ENCODE results near the gene CTSE.
"Not testable (repeated sequence)": the region's sequence is repeated elsewhere in the genome, so short reads cannot be mapped to it uniquely, and the experiment has no call there.

Gene CTSE

DNA sequence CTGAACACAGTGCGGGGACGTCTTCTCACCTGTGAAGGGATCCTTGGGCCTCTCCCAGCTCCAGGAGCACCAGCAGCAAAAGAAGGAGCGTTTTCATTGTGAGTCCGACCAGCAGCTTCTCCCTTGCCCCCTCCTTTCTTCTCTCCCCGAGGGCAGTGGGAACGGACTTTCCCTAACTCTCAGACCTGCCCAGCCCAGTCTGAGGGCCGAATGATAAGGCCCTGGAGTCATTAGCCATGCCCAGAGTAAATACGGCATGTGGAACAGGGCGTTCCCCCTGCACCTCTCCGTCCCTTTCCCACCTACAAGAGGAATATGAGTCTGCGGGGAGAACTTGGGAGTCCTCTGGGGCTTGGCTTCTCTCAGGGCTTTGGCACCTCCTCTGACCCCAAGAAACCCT is at the start of gene CTSE:
Gene CTSE, minus strand, starts transcription at position 201 of the 400 bp plus-strand sequence. Its CDS starts 104 bp downstream, at position 97.
- DNase-seq, result no peak

DNA sequence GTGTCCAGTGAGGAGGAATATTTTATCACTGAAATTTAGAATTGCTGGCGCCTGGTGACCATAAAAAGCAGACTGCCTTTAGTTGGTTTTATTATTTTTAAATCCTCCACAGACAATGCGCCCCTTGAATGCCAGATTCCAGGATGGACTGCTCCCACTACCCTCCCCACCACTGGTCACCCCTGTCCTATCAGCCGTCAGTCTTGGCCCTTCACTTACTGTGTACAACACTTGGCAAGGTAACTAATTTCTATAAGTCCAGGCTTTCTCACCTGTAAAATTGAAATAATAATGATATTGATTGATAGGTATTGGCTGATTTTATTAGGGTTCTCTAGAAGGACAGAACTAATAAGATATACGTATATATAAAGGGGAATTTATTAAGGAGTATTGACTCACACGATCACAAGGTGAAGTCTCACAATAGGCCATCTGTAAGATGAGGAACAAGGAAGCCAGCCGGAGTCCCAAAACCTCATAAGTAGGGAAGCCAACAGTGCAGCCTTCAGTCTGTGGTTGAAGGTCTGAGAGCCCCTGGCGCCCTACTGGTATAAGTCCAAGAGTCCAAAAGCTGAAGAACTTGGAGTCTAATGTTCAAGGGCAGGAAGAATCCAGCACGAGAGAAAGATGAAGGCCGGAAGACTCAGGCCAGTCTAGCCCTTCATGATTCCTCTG is 47.1 kb upstream of the CTSE start:
- no peak for DNase-seq

DNA sequence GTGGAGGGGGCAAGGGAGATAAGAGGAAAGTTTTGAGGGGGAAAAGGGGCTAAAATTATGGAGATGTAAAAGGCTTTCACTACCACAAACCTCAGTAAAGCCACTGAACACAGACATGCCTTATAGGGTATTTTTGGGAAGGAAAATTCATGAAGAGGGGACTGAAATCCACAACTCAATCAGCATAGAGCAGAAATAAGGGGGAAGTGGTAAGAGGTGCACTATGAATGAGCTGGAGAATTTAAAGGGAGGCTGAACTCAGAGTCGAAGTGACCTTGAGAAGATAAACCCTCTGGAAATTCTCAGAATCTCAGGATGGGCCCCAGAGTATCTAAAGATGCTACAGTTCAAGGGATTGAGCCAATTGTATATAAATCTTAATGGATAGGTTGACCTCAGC is 44.6 kb upstream of the CTSE start:
- DNase-seq, result no peak

DNA sequence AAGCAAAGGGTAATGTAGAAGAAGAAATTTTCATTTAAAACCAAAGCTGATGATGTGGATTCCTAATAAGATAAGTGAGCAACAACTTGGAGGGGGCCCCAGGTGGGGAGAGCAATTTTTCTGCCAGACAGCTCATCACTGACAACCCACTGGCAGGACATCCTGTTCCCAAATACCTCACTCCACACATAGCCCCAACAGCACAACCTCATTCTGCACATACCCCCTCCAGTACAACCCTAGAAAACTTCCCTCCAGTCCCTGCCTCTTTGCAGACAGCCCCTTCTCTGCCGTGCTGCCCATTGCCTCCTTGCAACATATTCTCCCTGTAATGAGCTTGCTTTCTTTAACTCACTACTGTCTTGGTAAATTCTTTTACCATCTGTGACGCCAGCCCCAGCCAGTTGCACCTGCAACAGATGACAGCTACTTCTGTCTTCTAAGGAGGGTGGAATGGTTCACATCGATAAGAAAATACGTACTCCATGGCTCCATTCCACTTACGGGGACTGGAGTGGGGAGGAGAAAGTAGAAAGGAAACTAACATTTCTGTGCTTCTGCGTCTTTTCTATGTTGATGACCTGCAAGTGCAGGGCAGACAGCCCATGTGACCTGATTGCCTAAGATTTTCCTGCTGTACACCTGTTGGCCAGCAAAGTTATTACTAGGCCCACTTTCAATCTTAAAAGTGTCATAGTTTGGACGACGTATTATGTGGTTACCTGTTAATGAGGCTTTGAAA is 44.0 kb upstream of the CTSE start:
- no peak for DNase-seq

DNA sequence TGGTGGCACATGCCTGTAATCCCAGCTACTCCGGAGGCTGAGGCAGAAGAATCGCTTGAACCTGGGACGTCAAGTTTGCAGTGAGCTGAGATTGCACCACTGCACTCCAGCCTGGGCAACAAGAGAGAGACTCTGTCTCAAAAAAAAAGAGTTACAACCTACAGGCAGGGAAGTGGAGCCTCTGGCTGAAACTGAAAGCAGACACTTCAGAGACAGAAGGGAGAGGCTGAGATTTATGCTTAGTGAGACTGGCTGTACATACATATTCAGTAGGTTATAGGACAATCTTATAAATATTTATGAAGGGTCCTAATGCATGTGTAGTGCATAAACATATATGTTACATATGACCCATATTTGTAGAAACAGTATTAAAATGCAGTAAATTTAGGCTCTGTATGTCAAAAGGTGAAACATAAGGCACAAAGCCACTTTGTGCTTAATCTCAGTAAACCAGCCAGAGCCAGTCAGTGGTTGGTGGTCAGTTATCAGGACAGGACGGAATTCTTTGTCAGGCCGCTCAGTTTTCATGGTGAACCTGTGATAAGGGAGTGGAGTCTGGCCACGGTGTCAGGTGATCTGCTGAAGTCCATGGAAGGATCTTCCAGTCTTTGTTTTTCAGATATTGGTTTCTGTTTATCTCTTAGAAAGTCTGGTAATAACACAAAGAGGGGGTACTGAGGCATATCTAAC is 42.9 kb upstream of the CTSE start:
- DNase-seq, result no peak

DNA sequence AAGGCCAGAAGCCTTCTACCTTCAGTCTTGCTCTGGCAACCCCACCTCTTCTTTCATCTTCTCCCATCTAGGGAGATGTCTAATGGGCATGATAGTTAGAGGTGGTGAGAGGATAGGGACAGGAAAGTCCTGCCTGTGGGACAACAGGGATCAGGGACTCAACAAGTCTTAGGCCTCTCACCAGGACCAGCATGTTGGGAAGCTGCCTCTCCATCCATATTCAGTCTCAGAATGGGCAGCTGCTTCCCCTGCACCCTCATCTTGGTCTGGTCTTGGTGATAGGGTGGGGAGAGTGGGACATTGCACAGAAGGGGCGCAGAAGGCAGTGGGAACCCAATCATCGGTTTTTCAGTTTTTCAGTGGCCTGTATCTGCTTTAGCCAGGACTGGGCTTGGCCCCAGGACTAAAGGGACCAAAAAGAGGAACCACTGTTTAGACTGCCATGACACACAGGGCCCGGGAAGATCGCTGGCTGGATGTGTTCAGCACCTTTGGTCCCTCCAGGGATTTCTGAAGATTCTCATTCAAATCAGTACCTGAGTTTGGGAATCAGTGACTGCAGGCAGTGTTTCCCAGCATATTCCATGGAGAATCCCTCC is 42.0 kb upstream of the CTSE start:
- DNase-seq, result no peak

DNA sequence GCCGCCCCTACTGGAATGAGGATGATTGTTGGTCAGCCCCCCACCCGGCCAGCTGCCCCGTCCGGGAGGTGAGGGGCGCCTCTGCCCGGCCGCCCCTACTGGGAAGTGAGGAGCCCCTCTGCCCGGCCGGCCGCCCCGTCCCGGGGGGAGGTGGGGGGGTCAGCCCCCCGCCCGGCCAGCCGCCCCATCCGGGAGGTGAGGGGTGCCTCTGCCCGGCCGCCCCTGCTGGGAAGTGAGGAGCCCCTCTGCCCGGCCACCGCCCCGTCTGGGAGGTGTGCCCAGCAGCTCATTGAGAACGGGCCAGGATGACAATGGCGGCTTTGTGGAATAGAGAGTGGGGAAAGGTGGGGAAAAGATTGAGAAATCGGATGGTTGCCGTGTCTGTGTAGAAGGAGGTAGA is 40.8 kb upstream of the CTSE start:
- DNase-seq, result not testable (repeated sequence)

DNA sequence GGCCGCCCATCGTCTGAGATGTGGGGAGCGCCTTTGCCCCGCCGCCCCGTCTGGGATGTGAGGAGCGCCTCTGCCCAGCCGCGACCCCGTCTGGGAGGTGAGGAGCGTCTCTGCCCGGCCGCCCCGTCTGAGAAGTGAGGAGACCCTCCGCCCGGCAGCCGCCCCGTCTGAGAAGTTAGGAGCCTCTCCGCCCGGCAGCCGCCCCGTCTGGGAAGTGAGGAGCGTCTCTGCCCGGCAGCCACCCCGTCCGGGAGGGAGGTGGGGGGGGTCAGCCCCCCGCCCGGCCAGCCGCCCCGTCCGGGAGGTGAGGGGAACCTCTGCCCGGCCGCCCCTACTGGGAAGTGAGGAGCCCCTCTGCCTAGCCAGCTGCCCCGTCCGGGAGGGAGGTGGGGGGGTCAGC is 40.3 kb upstream of the CTSE start:
- not testable (repeated sequence) for DNase-seq

DNA sequence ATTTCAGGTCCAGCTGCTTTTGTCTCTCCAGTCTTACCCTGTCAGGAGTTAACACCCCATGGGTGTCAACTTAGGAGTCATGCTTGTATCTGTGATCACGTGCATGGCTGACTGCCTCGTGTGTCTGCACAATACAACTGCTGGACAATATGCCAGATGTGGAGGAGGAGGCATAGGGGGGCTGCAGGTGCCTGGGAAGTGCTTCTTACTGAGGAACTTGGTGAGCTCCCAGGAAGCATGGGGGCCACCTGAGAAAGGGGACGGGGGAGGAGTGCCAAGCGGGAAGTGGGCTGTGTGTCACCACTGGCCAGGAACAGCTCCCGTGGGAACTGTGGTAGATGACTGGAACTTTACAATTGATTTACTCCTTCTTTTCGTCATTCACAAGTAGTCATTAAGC is 38.8 kb upstream of the CTSE start:
- no peak for DNase-seq

DNA sequence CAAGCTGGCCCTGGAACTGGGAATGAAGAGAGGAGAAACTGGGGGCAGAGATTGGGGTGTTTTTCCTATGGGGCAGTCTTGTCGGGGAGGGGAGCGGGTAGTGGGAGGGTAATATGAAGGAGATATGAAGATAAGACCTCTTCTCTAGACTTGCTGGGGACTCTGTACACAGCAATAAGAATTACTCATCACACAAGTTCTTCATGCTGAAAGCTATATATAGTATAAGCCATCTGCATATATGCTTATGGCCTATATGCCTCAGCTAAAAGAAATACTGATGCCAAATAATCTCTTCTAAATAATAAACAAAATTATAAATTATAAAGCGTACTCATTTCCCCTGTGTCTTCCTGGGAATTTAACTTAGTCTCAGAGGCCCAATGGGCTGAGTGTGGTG is 37.1 kb upstream of the CTSE start:
- DNase-seq, result no peak

DNA sequence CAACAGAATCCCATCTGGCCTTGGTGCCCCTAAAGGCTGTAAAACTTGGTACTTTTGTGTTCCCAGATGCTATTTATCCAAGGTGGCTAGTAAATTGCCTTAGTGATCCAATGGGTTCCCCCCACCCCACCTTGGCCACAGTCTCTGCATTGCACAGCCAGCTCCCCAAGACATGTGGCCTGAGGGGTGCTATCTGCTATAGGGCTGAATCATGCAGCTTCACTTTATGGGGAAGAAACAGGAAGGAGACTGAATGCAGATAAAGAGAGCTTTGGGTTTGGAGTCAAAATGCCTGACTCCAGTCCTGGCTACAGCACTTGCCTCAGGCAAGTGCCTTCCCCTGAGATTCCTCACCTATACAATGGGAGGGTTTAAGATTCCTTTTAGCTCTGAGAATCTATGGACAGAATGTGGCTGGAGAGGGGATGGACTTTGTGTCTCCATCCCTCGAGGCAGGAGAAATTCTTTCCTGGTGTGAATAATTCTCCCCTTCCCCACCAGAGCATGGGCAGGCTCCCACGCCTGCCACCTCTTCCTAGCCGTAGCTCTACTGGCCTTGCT is 35.7 kb upstream of the CTSE start:
- no peak for DNase-seq

DNA sequence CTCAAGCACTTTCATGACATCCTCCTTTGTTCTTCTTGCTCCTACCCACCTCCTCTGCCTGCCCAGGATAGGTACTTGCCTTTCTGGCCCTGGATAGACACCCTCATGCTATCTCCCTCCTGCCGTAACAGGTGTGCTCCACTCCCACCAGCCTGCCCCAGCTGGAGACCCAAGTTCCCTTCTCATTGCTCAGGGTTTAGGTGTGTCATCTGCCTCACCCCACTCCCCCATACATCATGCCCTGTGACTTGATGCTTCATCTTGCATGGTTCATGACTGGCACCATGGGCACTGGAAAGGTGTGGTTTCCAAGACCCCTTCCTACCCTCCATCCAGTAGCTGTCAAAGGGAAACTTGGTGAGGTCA is 35.2 kb upstream of the CTSE start:
- no peak for DNase-seq

DNA sequence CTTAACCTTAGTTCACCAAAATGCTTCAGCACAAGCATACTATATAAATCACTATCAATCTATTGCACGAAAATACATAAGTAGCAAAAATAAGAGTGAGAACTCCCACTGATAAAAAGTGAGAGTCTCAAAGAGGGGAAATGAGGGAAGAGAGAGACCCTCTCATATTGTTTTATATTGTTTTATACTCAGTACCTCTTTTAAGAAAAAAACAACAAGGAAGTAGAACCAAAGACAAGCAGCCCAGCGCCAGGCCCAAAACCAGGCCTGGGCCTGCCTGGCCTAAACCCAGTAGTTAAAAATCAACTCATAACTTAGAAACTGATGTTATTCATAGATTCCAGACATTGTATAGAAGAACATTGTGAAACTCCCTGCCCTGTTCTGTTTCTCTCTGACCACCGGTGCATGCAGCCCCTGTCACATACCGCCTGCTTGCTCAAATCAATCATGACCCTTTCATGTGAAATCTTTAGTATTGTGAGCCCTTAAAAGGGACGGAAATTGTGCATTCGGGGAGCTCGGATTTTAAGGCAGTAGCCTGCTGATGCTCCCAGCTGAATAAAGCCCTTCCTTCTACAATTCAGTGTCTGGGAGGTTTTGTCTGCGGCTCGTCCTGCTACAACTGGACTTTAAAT is 34.7 kb upstream of the CTSE start:
- DNase-seq, result not testable (repeated sequence)

DNA sequence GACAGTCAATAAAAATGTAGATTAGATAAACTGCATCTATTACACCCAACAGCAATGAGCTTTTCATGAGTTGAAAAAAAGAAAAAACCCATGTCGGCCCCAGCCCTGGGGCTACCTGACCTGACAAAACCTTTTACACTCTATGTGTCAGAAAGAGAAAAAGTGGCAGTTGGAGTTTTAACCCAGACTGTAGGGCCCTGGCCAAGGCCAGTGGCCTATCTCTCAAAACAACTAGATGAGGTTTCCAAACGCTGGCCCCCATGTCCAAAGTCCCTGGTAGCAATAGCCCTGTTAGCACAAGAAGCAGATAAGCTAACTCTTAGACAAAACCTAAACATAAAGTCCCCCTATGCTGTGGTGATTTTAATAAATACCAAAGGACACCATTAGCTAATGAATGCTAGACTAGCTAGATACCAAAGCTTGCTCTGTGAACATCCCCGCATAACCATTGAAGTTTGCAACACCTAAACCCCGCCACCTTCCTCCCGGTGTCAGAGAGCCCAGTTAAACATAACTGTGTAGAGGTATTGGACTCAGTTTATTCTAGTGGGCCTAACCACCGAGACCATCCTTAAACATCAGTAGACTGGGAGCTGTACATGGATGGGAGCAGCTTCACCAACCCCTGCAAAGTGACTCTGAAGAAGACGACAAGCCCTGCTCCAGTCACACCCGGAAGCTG is 32.1 kb upstream of the CTSE start:
- DNase-seq, result not testable (repeated sequence)

DNA sequence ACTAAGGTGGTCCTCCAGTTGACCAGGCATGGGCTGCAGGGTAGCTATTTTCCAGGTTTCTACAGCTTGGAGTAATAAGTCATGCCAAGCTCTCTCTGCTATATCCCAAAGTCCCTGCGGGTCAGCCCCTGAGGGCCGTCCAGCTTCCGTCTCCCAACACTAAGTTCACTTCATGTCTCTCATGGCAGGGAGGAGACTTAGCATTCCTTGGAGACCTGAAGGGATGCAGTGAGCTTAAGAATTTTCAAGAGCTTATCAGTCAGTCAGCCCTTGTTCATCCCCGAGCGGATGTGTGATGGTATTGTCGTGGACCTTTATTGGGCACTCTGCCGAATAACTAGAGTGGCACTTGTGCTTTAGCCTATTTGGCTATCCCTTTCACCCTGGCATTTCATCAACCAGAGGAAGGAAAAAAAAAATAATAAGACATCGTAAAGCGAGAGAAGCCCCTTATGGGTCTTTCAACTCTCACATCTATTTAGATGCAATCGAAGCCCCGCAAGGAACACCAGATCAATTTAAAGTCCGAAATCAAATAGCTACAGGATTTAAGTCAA is 31.5 kb upstream of the CTSE start:
- DNase-seq, result not testable (repeated sequence)

DNA sequence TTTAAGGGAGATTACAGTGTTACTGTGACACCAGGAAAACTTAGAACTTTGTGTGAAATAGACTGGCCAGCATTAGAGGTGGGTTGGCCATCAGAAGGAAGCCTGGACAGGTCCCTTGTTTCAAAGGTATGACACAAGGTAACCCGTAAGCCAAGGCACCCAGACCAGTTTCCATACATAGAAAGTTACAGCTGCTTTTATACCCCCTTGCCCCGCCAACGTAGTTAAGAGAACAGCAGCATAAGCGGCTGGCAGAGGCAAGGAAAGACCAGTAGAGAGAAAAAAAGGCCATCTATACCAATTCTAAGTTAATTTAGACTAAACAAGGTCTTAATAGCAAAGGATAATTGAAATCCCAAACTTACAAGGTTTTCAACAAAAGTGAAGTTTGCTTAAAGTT is 29.9 kb upstream of the CTSE start:
- DNase-seq, result not testable (repeated sequence)

DNA sequence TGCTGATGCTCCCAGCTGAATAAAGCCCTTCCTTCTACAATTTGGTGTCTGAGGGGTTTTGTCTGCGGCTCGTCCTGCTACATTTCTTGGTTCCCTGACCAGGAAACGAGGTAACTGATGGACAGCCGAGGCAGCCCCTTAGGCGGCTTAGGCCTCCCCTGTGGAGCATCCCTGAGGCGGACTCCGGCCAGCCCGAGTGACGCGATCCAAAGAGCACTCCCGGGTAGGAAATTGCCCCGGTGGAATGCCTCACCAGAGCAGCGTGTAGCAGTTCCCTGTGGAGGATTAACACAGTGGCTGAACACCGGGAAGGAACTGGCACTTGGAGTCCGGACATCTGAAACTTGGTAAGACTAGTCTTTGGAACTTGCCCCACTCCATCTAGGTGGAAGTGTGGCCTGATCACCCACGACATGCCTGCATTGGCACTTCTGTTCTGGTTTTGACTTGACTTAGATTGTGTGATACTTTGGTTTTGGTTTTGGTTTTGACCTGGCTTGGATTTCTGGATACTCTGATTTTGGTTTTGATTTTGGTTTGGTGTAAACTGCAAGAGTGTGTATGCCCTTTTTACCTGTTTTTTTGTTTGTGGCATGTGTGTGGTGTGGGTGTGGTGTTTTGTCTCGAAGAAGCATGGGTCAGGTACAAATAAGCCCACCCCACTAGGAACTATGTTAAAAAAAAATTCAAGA is 29.4 kb upstream of the CTSE start, which contains the start of gene RHEX:
Gene RHEX, plus strand, starts transcription at position 255 of the 692 bp plus-strand sequence. CDS start 44,656 bp downstream, outside the sequence.
- DNase-seq, result not testable (repeated sequence)

DNA sequence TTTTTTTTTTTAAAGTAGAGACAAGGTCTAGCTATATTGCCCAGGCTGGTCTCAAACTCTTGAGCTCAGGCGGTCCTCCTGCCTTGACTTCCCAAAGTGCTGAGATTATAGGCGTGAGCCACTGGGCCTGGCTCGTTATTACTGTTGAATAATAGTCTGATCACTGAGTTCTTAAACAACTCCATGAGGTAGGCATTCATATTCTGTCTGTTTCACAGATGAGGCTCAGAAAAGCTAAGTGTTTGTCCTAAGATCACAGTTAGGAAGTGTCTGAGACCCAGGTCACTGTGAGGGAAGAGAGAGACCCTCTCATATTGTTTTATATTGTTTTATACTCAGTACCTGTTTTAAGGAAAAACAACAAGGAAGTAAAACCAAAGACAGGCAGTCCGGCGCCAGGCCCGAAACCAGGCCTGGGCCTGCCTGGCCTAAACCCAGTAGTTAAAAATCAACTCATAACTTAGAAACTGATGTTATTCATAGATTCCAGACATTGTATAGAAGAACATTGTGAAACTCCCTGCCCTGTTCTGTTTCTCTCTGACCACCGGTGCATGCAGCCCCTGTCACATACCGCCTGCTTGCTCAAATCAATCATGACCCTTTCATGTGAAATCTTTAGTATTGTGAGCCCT is 28.7 kb upstream of the CTSE start:
- not testable (repeated sequence) for DNase-seq

DNA sequence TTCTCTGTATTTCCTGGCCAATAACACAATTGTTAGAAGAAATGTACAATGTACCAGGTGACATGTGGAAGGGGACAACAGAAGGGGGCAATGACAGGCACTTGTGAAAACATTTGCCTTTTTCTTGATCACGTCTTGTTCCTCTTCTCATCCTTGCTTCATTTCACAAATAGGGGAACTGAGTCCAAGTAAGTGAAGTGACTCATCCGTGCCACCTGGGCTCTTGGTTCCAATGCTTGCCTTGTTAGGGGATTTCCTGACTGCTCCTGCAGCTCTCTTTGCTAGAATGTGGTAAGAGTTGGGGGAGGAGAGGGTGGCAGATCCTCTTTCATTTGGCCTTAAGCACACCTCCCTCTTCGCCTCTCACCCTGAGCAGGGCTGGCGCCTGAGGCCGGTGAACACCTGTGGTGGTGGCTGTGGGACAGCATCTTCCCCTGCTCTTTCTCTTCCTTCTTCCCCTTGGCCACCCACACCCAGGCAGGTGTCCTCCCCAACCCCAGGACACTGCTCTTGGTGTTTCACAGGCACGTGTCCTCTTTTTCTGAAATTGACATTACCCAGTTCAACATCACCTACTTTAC is 27.1 kb upstream of the CTSE start:
- DNase-seq, result no peak
